Fibroblast of lung (primary cell): ENCODE measurements around the gene KAT8. TPM values are rescaled to one million over a fixed set of nuclear protein-coding genes. Genes with fewer than 3 reads are reported as not detected.
A peak's percentile ranks its signal among the peaks of the same experiment; 100 is the strongest.

Experiments used
- DNase-seq, 2 donors: peaks; one replicate each; pipeline versions ENCODE4 v3.0.0 to v3.0.0-alpha.2; 2010; ENCODE audit warnings: low read depth in 2 of 2
- H2AFZ ChIP-seq: 2 replicates; pipeline ENCODE4 v1.5.1; 2012; ENCODE audit warnings: low read length, control low read depth, inconsistent platforms
- H3K27ac ChIP-seq: 2 replicates; pipeline ENCODE4 v1.5.1; 2011; ENCODE audit warnings: low read length, control low read depth; ENCODE audit not compliant: insufficient read depth
- H3K27me3 ChIP-seq: 2 replicates; pipeline ENCODE4 v1.5.1; 2011; ENCODE audit warnings: mild to moderate bottlenecking, low read length; ENCODE audit not compliant: control insufficient read depth, insufficient read depth
- H3K36me3 ChIP-seq: 2 replicates; pipeline ENCODE4 v1.5.1; 2011; ENCODE audit warnings: low read length; ENCODE audit not compliant: control insufficient read depth, insufficient read depth
- H3K4me1 ChIP-seq: 2 replicates; pipeline ENCODE4 v1.5.1; 2011; ENCODE audit warnings: low read length; ENCODE audit not compliant: control insufficient read depth, insufficient read depth; ENCODE audit errors: extremely low read depth
- H3K4me2 ChIP-seq: 2 replicates; pipeline ENCODE4 v1.5.1; 2011; ENCODE audit warnings: low read length, control low read depth; ENCODE audit not compliant: insufficient read depth; ENCODE audit errors: extremely low read depth
- H3K4me3 ChIP-seq, 4 experiments: fragments of 200-600 bp in 1 of 4; sonication (generic) in 1 of 4; replicated peaks in 1 of 4; 2 replicates each; pipeline ENCODE4 v1.5.1; 2011 to 2016; ENCODE audit warnings: low read length in 4 of 4, low read depth in 3 of 4, mild to moderate bottlenecking in 3 of 4, control low read depth in 2 of 4, inconsistent platforms in 1 of 4, mixed read lengths in 1 of 4; ENCODE audit not compliant: insufficient read depth in 1 of 4; ENCODE audit errors: control extremely low read depth in 1 of 4
- H3K79me2 ChIP-seq: 2 replicates; pipeline ENCODE4 v1.5.1; 2012; ENCODE audit warnings: mild to moderate bottlenecking, low read length, inconsistent platforms; ENCODE audit not compliant: control insufficient read depth, insufficient read depth
- H3K9ac ChIP-seq: 2 replicates; pipeline ENCODE4 v1.5.1; 2011; ENCODE audit warnings: mild to moderate bottlenecking, low read length, control low read depth; ENCODE audit not compliant: insufficient read depth
- H3K9me3 ChIP-seq: 2 replicates; pipeline ENCODE4 v1.5.1; 2012; ENCODE audit warnings: low read depth, low read length; ENCODE audit not compliant: control insufficient read depth, insufficient read depth
- H4K20me1 ChIP-seq: 2 replicates; pipeline ENCODE4 v1.5.1; 2011; ENCODE audit warnings: low read length; ENCODE audit not compliant: control insufficient read depth, insufficient read depth; ENCODE audit errors: extremely low read depth
- EZH2 ChIP-seq: IDR thresholded peaks from 2 replicates; pipeline ENCODE4 v1.5.1; 2012; ENCODE audit warnings: low read length, control low read depth, mild to moderate bottlenecking; ENCODE audit errors: missing control alignments
- polyA plus RNA-seq, 2 donors: library from polyadenylated mRNA; depleted of rRNA in 1 of 2; stranded (reverse) in 1 of 2; unstranded in 1 of 2; fragments of >200 nt; gene quantifications; 2 replicates each; pipeline ENCODE4 v1.2.1, GENCODE V29; 2011 to 2012; ENCODE audit warnings: missing spikeins in 1 of 2
- total RNA-seq: library from RNA; depleted of rRNA; stranded (reverse); fragments of >200 nt; gene quantifications from 2 replicates; pipeline ENCODE4 v1.2.1, GENCODE V29; 2014
- TF ChIP-seq, protein P1 (sequence below), 2 donors: IDR thresholded peaks in 1 of 2; conservative IDR thresholded peaks in 1 of 2; 1 replicate in 1 of 2; 2 replicates in 1 of 2; pipeline ENCODE4 v1.5.1; 2011 to 2012; ENCODE audit warnings: low read length in 2 of 2, control low read depth in 1 of 2, inconsistent platforms in 1 of 2, low read depth in 1 of 2, mild to moderate bottlenecking in 1 of 2

Gene KAT8
- total and polyA plus RNA-seq, 2 donors (not counting 1 experiment from before 2014, with no cell fraction given): 23.9 to 30.4 TPM

DNA sequence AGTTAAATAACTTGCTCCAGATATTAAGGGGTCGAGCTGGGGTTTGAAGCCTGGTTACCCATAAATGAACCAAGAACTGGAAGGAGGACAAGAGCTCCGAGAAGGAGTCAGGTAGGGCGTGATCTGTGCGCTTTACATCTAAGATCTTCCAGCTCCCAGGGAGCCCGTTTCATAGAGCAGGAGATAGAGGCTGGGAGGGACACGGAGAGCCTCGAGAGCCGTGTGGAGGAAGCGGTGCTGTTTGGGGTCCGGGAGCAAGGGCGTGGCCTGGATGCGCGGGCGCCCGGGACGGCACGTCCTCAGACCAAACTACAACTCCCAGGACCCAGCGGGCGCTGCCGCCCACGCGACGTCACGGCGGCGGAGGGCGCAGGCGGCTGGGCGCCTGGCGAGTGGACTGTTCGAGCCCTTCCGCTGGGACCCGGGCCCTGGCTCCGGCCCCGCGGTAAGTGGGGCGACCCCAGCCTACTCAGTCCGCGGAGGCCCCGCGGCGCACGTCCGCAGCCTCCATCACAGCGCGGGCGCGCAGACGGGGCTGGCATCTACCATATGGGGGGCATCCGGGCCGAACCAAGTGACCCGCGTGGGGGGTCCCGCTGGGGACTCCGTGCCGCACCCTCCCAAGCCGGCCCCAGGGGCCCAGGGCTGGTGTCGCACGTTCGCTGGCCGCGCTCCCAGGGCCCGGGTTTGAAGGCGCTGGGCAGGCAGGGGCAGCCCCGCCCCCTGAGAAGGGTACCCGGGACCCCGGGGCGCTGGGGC is 9.2 kb upstream of the KAT8 start, which contains the start of gene BCKDK:
BCKDK (plus strand) TSS at position 352 of the 759 bp plus-strand sequence. CDS start 838 bp downstream, outside the sequence.
- peak within 1 kb of the TSS; percentile 82 for H3K27ac ChIP-seq
- H3K4me3 ChIP-seq: peak within 1 kb of the TSS; percentile 60 to 95 (median 89)
- peak; percentile 60 to 63 for DNase-seq
- TF ChIP-seq, protein P1, sequence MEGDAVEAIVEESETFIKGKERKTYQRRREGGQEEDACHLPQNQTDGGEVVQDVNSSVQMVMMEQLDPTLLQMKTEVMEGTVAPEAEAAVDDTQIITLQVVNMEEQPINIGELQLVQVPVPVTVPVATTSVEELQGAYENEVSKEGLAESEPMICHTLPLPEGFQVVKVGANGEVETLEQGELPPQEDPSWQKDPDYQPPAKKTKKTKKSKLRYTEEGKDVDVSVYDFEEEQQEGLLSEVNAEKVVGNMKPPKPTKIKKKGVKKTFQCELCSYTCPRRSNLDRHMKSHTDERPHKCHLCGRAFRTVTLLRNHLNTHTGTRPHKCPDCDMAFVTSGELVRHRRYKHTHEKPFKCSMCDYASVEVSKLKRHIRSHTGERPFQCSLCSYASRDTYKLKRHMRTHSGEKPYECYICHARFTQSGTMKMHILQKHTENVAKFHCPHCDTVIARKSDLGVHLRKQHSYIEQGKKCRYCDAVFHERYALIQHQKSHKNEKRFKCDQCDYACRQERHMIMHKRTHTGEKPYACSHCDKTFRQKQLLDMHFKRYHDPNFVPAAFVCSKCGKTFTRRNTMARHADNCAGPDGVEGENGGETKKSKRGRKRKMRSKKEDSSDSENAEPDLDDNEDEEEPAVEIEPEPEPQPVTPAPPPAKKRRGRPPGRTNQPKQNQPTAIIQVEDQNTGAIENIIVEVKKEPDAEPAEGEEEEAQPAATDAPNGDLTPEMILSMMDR (conservative IDR thresholded peaks at IDR 0.05 in 1 of 2, IDR thresholded peaks at IDR 0.05 in 1 of 2; ENCODE audit: low read depth in 1 of 2, low read length in 2 of 2): no peak
- TF ChIP-seq EZH2: no peak
- H3K9me3 ChIP-seq: no peaks in the 10 kb centered on the region
- peaks cover 19% of the 10 kb centered on the region for H3K36me3 ChIP-seq
- H4K20me1 ChIP-seq: no peaks in the 10 kb centered on the region
- H3K79me2 ChIP-seq: peaks cover 9% of the 10 kb centered on the region
- peaks cover 3% of the 10 kb centered on the region for H3K4me1 ChIP-seq
- H3K9ac ChIP-seq: peak within 1 kb of the TSS; percentile 95
- H3K4me2 ChIP-seq: peak within 1 kb of the TSS; percentile 83
- no peaks in the 10 kb centered on the region for H3K27me3 ChIP-seq
- H2AFZ ChIP-seq: peak within 1 kb of the TSS; percentile 91

DNA sequence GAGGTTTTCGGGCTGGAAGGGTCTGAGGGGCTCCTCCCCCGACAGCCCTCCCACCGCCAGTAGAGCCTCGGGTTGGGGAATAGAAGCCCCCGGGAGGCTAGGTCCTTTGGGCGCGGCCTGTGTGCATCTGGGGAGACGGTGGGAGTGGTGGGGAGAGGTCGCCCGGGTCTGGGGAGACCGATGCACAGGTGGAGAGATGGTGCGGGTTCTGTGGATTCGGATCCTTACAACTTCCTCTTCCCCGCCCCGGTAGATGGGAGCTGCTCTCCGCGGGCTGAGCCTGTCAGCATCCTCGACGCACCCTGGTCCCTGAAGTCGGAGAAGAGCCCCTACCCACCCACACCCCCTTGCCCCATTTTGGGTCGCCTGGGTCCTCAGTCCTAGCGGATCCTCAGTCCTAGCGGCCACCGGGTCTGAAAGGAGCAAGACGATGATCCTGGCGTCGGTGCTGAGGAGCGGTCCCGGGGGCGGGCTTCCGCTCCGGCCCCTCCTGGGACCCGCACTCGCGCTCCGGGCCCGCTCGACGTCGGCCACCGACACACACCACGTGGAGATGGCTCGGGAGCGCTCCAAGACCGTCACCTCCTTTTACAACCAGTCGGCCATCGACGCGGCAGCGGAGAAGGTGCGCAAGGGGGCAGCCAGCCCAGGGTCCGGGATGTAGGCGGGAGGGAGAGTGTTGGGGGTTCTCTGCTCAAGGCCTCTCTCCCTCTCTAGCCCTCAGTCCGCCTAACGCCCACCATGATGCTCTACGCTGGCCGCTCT is 8.5 kb upstream of the KAT8 start:
- Histone ChIP-seq H3K4me1 (peaks cover 3% of the 10 kb centered on the region), H2AFZ (no peak overlapping the region)
- TF ChIP-seq, protein P1 (conservative IDR thresholded peaks at IDR 0.05 in 1 of 2, IDR thresholded peaks at IDR 0.05 in 1 of 2; ENCODE audit: low read depth in 1 of 2, low read length in 2 of 2): no peak
- no peak for TF ChIP-seq EZH2

DNA sequence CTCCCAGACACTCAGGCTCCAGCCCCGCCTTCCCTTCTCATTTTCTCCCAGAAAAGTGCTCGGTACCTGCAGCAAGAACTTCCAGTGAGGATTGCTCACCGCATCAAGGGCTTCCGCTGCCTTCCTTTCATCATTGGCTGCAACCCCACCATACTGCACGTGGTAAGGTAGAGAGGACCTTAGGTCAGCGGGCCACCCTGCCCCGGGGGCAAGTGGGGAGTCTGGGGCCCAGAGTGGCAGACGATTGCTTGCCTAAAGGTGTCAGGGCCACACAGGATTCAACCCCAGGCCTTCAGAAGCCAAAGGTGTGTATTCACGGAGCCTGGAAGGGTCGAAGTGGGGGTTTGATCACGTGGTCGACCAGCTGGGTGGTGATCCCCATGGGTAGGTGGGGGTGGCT is 7.8 kb upstream of the KAT8 start:
- no peak overlapping the region for H2AFZ ChIP-seq
- no peaks in the 10 kb centered on the region for H3K27me3 ChIP-seq
- no peak overlapping the region for H3K9ac ChIP-seq
- TF ChIP-seq EZH2: no peak
- TF ChIP-seq, protein P1 (conservative IDR thresholded peaks at IDR 0.05 in 1 of 2, IDR thresholded peaks at IDR 0.05 in 1 of 2; ENCODE audit: low read depth in 1 of 2, low read length in 2 of 2): no peak
- no peaks in the 10 kb centered on the region for H4K20me1 ChIP-seq
- H3K9me3 ChIP-seq: no peaks in the 10 kb centered on the region
- DNase-seq: no peak
- peaks cover 19% of the 10 kb centered on the region for H3K36me3 ChIP-seq
- peaks cover 9% of the 10 kb centered on the region for H3K79me2 ChIP-seq
- H3K4me2 ChIP-seq: peak overlapping the region; percentile 83
- peak overlapping the region in 1 of 4 experiments; percentile 95 for H3K4me3 ChIP-seq
- peaks cover 3% of the 10 kb centered on the region for H3K4me1 ChIP-seq
- no peak overlapping the region for H3K27ac ChIP-seq

More for the DNA sequence above, 8.5 kb upstream of the KAT8 start:
- Histone ChIP-seq H3K9ac (peak overlapping the region; percentile 95), H4K20me1 (no peaks in the 10 kb centered on the region), H3K9me3 (no peaks in the 10 kb centered on the region), H3K27me3 (no peaks in the 10 kb centered on the region), H3K36me3 (peaks cover 19% of the 10 kb centered on the region), H3K4me2 (peak overlapping the region; percentile 83), H3K27ac (peak overlapping the region; percentile 82), H3K4me3 (peak overlapping the region; percentile 60 to 95 (median 89)), H3K79me2 (peaks cover 9% of the 10 kb centered on the region)
- DNase-seq: no peak
